ENCODE measurements around the gene CFAP206. TPM values are rescaled to one million over a fixed set of nuclear protein-coding genes. Genes with fewer than 3 reads are reported as not detected.

The CFAP206 gene, protein sequence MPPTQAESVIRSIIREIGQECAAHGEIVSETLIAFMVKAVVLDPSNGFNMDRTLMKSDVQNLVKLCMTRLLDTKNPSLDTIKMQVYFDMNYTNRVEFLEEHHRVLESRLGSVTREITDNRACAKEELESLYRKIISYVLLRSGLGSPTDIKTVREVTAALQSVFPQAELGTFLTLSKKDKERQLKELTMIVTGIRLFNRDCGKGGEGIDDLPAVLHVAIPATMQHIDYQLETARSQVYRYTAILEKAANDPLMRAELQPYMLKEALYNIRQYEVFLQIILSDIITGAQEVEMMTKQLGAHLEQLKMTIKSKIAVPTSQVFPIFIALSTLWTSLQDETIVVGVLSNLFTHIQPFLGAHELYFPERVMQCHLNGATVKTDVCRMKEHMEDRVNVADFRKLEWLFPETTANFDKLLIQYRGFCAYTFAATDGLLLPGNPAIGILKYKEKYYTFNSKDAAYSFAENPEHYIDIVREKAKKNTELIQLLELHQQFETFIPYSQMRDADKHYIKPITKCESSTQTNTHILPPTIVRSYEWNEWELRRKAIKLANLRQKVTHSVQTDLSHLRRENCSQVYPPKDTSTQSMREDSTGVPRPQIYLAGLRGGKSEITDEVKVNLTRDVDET
- under 1 TPM in 2 of 4 donors, not detected in 2; 0.03 to 0.06 TPM for polyA plus RNA-seq
- long read RNA-seq, donor 1: 0 reads
- long read RNA-seq, donor 2: 0 reads
- long read RNA-seq, donor 3: 0 reads
- long read RNA-seq, donor 4: 0 reads
- long read RNA-seq, donor 5: 0 reads
- long read RNA-seq, donor 6: 0 reads
- long read RNA-seq, donor 7: 0 reads
- long read RNA-seq, donor 8: 0 reads
- long read RNA-seq, donor 9: 0 reads
- long read RNA-seq, donor 10: 0 reads

DNA sequence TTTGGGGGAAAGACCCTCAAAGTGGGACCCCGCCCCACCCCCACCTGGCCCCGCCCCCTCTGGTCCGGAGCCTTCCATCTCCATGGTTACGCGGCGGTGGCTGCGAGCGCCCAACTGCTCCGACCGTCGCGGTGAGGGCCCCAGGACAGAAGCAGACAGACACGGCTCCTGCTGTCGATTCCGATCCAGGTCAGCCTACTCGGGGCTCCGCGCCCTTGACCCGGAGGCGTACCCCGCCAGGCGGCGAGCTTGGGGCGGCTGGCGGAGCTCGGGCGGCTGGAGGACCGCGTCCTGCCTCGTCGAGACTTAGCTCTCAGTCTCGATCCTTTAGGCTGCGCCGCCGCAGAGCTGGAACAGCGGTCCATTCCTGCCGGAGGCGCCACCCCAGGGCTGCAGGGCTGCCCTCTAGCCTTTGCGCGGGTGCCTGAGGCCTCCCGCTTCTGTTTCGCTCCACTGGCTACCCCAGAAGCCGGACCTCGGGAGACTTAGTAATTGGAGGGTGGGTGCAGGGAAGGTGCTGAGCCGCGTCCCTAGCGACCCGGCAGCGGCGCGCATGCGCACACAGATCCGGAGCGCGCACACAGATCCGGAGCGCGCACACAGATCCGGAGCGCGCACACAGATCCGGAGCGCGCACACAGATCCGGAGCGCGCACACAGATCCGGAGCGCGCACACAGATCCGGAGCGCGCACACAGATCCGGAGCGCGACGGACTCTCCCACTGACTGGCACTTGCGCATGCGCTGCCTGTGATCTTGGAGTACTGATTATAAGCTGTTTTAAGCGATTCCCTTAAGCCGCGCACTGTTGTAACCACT is at the start of gene CFAP206:
Gene CFAP206 (plus strand): TSS at position 72 of the 820 bp plus-strand sequence. CDS start 1,868 bp downstream, outside the sequence.
- Histone ChIP-seq H3K27ac (ENCODE audit: low read depth in 1 of 3, low read length in 2 of 3) (peak within 1 kb of the TSS in 2 of 3 donors; percentile 84 to 88), H3K4me3 (ENCODE audit: low read depth in 1 of 3, low read length in 3 of 3) (peak within 1 kb of the TSS; percentile 56 to 91 (median 75)), H3K4me1 (ENCODE audit: control insufficient read depth in 3 of 3, insufficient read depth in 2 of 3, low read depth in 1 of 3, low read length in 2 of 3) (peaks cover 0 to 3% (median 0%) of the 10 kb centered on the region in 3 donors), H3K27me3 (ENCODE audit: control insufficient read depth in 3 of 3, insufficient read depth in 3 of 3, low read length in 3 of 3) (peaks cover 0 to 11% (median 0%) of the 10 kb centered on the region in 3 donors), H3K36me3 (ENCODE audit: control insufficient read depth in 3 of 3, insufficient read depth in 2 of 3, low read depth in 1 of 3, low read length in 3 of 3) (no peaks in the 10 kb centered on the region), H3K9me3 (ENCODE audit: control insufficient read depth in 2 of 2, insufficient read depth in 1 of 2, low read depth in 1 of 2, low read length in 1 of 2) (no peaks in the 10 kb centered on the region)
- FAIRE-seq: no peak
- 1% methylated on average over 62 to 82 of the region's 82 CpGs for WGBS, 3 donors
- peak; percentile 86 to 93 for DNase-seq

DNA sequence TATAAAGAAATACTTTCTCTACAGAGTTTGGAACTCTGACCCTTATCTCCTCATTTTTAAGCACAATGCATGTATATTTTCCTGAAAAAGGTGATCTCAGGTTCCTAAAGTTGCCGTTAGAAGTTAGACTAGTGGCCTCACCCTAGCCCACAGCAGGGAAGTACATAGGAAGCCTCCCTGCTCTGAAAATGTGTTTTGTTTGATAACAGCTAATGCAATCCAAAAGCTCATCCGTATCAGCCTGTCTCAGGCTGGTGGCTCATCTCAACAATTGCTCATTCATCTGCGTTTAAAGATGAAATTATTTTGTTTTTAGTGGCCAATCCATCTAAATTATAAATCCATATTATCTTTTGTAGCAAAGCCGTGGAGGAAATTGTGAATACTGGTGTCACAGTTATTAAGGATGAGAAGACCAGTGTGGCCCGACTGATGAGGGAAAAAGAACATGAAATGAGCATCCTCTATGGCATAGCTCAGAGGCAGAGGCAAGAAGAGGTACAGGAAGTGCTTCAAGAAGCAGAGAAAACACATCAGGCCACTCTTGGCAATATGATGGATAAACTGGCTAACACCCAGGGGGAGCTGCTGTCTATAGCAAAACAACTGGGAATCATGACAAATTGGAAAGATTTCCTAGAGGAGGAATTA is 43.0 kb upstream of the CFAP206 start:
- FAIRE-seq (no peak), DNase-seq (no peak)
- 77 to 92% (median 89%) methylated on average over 5 of the region's 5 CpGs for WGBS, 3 donors
- no peaks in the 10 kb centered on the region for H3K27me3 ChIP-seq (ENCODE audit: control insufficient read depth in 3 of 3, insufficient read depth in 3 of 3, low read length in 3 of 3)
- no peaks in the 10 kb centered on the region for H3K36me3 ChIP-seq (ENCODE audit: control insufficient read depth in 3 of 3, insufficient read depth in 2 of 3, low read depth in 1 of 3, low read length in 3 of 3)
- no peak overlapping the region for H3K4me3 ChIP-seq (ENCODE audit: low read depth in 1 of 3, low read length in 3 of 3)
- no peaks in the 10 kb centered on the region for H3K4me1 ChIP-seq (ENCODE audit: control insufficient read depth in 3 of 3, insufficient read depth in 2 of 3, low read depth in 1 of 3, low read length in 2 of 3)
- H3K9me3 ChIP-seq (ENCODE audit: control insufficient read depth in 2 of 2, insufficient read depth in 1 of 2, low read depth in 1 of 2, low read length in 1 of 2): peaks cover 0 to 24% of the 10 kb centered on the region in 2 donors
- H3K27ac ChIP-seq (ENCODE audit: low read depth in 1 of 3, low read length in 2 of 3): no peak overlapping the region

DNA sequence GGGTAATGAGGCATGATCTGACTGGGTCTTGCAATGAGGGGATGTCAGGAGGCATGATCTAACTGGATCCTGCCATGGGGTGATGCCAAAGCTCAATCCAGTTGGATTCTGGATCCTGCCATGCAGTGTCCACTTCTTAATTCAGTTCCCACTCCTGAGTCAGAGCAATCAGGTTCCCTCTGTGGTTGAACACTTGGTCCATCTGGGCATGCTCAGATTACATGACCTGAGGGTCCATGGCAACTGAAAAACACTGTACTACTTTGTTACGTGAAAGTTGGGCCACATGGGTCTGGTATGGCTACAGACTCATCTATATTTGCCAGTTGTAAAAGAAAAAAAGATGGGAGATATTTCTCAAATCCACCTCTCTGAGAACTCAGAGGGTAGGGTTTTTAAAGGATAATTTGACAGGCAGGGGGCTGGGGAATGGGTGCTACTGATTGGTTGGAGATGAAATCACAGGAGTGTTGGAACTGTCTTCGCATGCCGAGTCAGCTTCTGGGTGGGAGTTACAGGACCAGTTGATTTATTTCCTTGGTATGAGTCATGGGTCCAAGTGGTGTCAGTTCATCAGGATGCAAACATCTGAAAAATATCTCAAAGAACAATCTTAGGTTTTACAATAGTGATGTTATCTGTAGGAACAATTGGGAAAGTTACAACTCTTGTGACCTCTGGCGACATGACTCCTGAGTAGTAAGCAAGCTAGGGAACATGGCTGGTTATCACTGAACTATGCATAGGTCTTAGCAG is 41.5 kb upstream of the CFAP206 start:
- H3K27me3 ChIP-seq (ENCODE audit: control insufficient read depth in 3 of 3, insufficient read depth in 3 of 3, low read length in 3 of 3): no peaks in the 10 kb centered on the region
- H3K36me3 ChIP-seq (ENCODE audit: control insufficient read depth in 3 of 3, insufficient read depth in 2 of 3, low read depth in 1 of 3, low read length in 3 of 3): no peaks in the 10 kb centered on the region
- FAIRE-seq: no peak
- DNase-seq: no peak
- no peak overlapping the region for H3K27ac ChIP-seq (ENCODE audit: low read depth in 1 of 3, low read length in 2 of 3)
- H3K4me1 ChIP-seq (ENCODE audit: control insufficient read depth in 3 of 3, insufficient read depth in 2 of 3, low read depth in 1 of 3, low read length in 2 of 3): no peaks in the 10 kb centered on the region
- H3K4me3 ChIP-seq (ENCODE audit: low read depth in 1 of 3, low read length in 3 of 3): no peak overlapping the region
- WGBS, 3 donors: 91 to 95% (median 94%) methylated on average over 4 of the region's 4 CpGs
- peaks cover 0 to 24% of the 10 kb centered on the region in 2 donors for H3K9me3 ChIP-seq (ENCODE audit: control insufficient read depth in 2 of 2, insufficient read depth in 1 of 2, low read depth in 1 of 2, low read length in 1 of 2)

DNA sequence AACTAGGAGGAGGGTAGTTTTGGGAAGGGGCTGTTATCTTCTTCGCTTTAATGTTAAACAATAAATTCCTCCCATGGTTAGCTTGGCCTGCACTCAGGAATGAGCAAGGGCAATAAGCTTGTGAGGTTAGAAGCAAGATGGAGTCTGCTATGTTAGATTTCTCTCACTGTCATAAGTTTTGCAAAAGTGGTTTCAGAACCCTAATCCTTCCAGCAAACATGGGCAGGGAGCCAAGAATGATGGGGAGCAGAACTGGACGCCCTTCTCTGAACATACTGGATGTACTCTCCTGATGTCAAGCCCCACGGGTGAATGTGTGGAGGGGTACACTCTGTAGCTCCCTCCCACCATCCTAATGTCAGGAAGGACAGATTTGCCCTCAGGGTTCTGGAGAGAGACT is 40.9 kb upstream of the CFAP206 start:
- FAIRE-seq (no peak), DNase-seq (no peak)
- Histone ChIP-seq H3K4me3 (ENCODE audit: low read depth in 1 of 3, low read length in 3 of 3) (no peak overlapping the region), H3K27ac (ENCODE audit: low read depth in 1 of 3, low read length in 2 of 3) (no peak overlapping the region), H3K9me3 (ENCODE audit: control insufficient read depth in 2 of 2, insufficient read depth in 1 of 2, low read depth in 1 of 2, low read length in 1 of 2) (peaks cover 0 to 24% of the 10 kb centered on the region in 2 donors), H3K27me3 (ENCODE audit: control insufficient read depth in 3 of 3, insufficient read depth in 3 of 3, low read length in 3 of 3) (no peaks in the 10 kb centered on the region), H3K4me1 (ENCODE audit: control insufficient read depth in 3 of 3, insufficient read depth in 2 of 3, low read depth in 1 of 3, low read length in 2 of 3) (no peaks in the 10 kb centered on the region), H3K36me3 (ENCODE audit: control insufficient read depth in 3 of 3, insufficient read depth in 2 of 3, low read depth in 1 of 3, low read length in 3 of 3) (no peaks in the 10 kb centered on the region)
- 84 to 89% (median 84%) methylated on average over 3 of the region's 3 CpGs for WGBS, 3 donors

DNA sequence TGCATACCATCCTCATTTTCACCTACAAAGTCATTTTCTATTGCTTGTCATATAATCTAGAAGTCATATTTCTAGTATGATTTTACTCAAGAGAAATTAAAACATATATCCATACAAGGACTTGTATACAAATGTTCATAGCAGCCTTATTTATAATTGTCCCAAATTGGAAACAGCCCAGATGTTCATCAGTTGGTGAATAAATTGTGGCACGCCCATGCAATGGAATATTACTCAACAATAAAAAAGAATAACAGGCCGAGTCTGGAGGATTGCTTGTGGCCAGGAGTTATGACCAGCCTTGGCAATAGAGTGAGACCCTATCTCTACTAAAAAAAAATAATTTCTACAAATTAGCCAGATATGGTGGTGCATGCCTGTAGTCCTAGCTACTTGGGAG is 34.4 kb upstream of the CFAP206 start:
- WGBS, 3 donors: 92 to 95% (median 93%) methylated on average over 2 of the region's 2 CpGs
- H3K9me3 ChIP-seq (ENCODE audit: control insufficient read depth in 2 of 2, insufficient read depth in 1 of 2, low read depth in 1 of 2, low read length in 1 of 2): peaks cover 0 to 11% of the 10 kb centered on the region in 2 donors
- FAIRE-seq (no peak), DNase-seq (no peak)
- no peak overlapping the region for H3K4me3 ChIP-seq (ENCODE audit: low read depth in 1 of 3, low read length in 3 of 3)
- no peak overlapping the region for H3K27ac ChIP-seq (ENCODE audit: low read depth in 1 of 3, low read length in 2 of 3)
- peaks cover 0 to 2% (median 0%) of the 10 kb centered on the region in 3 donors for H3K36me3 ChIP-seq (ENCODE audit: control insufficient read depth in 3 of 3, insufficient read depth in 2 of 3, low read depth in 1 of 3, low read length in 3 of 3)
- no peaks in the 10 kb centered on the region for H3K27me3 ChIP-seq (ENCODE audit: control insufficient read depth in 3 of 3, insufficient read depth in 3 of 3, low read length in 3 of 3)
- H3K4me1 ChIP-seq (ENCODE audit: control insufficient read depth in 3 of 3, insufficient read depth in 2 of 3, low read depth in 1 of 3, low read length in 2 of 3): no peaks in the 10 kb centered on the region

DNA sequence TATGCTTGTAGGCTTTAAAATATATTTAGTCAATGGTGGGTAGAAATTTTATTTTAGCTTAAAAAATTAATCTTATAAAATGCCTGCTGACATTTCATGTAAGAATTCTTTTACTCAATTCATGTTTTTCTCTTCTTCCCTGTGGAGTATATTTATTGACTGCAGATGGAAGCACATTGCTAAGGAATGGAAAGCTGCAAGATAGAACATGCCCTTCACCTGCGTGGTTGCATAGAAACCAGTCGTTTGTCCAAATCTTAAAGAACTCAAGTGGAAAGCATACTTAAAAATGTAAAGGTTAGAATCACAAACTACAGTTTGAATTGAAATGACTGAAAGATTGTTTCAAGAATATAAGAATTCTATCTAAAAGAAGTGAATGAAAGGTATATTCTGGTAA is 32.5 kb upstream of the CFAP206 start:
- Histone ChIP-seq H3K27ac (ENCODE audit: low read depth in 1 of 3, low read length in 2 of 3) (no peak overlapping the region), H3K4me3 (ENCODE audit: low read depth in 1 of 3, low read length in 3 of 3) (no peak overlapping the region), H3K36me3 (ENCODE audit: control insufficient read depth in 3 of 3, insufficient read depth in 2 of 3, low read depth in 1 of 3, low read length in 3 of 3) (peaks cover 0 to 2% (median 0%) of the 10 kb centered on the region in 3 donors), H3K4me1 (ENCODE audit: control insufficient read depth in 3 of 3, insufficient read depth in 2 of 3, low read depth in 1 of 3, low read length in 2 of 3) (no peaks in the 10 kb centered on the region), H3K9me3 (ENCODE audit: control insufficient read depth in 2 of 2, insufficient read depth in 1 of 2, low read depth in 1 of 2, low read length in 1 of 2) (peaks cover 0 to 4% of the 10 kb centered on the region in 2 donors), H3K27me3 (ENCODE audit: control insufficient read depth in 3 of 3, insufficient read depth in 3 of 3, low read length in 3 of 3) (no peaks in the 10 kb centered on the region)
- FAIRE-seq (no peak), DNase-seq (no peak)
- WGBS, 3 donors: 89 to 93% (median 90%) methylated on average over 2 of the region's 2 CpGs

DNA sequence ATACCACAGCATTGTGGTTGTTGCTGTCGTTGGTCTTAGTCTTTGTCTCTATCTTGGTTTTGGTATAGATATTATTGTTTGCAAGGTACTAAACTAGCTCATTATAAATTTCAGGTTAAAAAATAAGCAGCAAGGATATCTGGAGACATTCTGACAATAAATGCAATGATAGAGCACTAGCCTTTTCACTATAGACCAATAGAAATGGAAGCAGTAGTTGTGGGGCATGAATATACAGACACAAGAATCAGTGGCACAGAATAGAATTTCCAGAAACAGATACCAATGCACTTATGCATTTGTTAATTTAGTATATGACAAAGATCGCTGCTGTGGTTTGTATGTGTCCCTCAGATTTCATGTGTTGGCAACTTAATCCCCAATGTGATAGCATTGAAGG is 31.1 kb upstream of the CFAP206 start:
- WGBS, 3 donors: 83 to 96% (median 93%) methylated on average over 2 of the region's 2 CpGs
- no peak for FAIRE-seq

More for the DNA sequence above, 31.1 kb upstream of the CFAP206 start:
- Histone ChIP-seq H3K27ac (ENCODE audit: low read depth in 1 of 3, low read length in 2 of 3) (no peak overlapping the region), H3K9me3 (ENCODE audit: control insufficient read depth in 2 of 2, insufficient read depth in 1 of 2, low read depth in 1 of 2, low read length in 1 of 2) (peaks cover 0 to 4% of the 10 kb centered on the region in 2 donors), H3K27me3 (ENCODE audit: control insufficient read depth in 3 of 3, insufficient read depth in 3 of 3, low read length in 3 of 3) (no peaks in the 10 kb centered on the region), H3K36me3 (ENCODE audit: control insufficient read depth in 3 of 3, insufficient read depth in 2 of 3, low read depth in 1 of 3, low read length in 3 of 3) (peaks cover 0 to 2% (median 0%) of the 10 kb centered on the region in 3 donors), H3K4me1 (ENCODE audit: control insufficient read depth in 3 of 3, insufficient read depth in 2 of 3, low read depth in 1 of 3, low read length in 2 of 3) (no peaks in the 10 kb centered on the region), H3K4me3 (ENCODE audit: low read depth in 1 of 3, low read length in 3 of 3) (no peak overlapping the region)
- DNase-seq: no peak
